Stimulated activated naive CD8-positive, alpha-beta T cell treated with anti-CD3 and anti-CD28 coated beads, Interleukin-15, amount 100 ng/mL, for 72 hours (primary cell): Measurements from ENCODE around the gene ALKBH8.
"Not testable (repeated sequence)": the region's sequence is repeated elsewhere in the genome, so short reads cannot be mapped to it uniquely, and the experiment has no call there.

Experiments used
- ATAC-seq: fragments of 150-1000 bp; cut with Tn5 transposase; 2 replicates; pipeline ENCODE4 v1.10.0; 2021; ENCODE audit warnings: mild to moderate bottlenecking, moderate library complexity
- DNase-seq, 2 donors: peaks; one replicate each; pipeline ENCODE4 v3.0.0; 2021 to 2022
- H3K27ac Mint-ChIP-seq, 2 donors: one replicate each; pipeline ENCODE4 v1.8.0; 2022; ENCODE audit warnings: mild to moderate bottlenecking in 2 of 2, mixed read lengths in 2 of 2, moderate library complexity in 2 of 2
- H3K27me3 Mint-ChIP-seq: one replicate; pipeline ENCODE4 v1.8.0; 2022; ENCODE audit warnings: mixed read lengths
- H3K4me1 Mint-ChIP-seq: one replicate; pipeline ENCODE4 v1.8.0; 2022; ENCODE audit warnings: mild to moderate bottlenecking, mixed read lengths
- H3K4me3 Mint-ChIP-seq, 2 donors: one replicate each; pipeline ENCODE4 v1.8.0; 2022; ENCODE audit warnings: mild to moderate bottlenecking in 2 of 2, mixed read lengths in 2 of 2, moderate library complexity in 1 of 2
- H3K9me3 Mint-ChIP-seq, 2 donors: one replicate each; pipeline ENCODE4 v1.8.0; 2022; ENCODE audit warnings: mixed read lengths in 2 of 2

The ALKBH8 gene

DNA sequence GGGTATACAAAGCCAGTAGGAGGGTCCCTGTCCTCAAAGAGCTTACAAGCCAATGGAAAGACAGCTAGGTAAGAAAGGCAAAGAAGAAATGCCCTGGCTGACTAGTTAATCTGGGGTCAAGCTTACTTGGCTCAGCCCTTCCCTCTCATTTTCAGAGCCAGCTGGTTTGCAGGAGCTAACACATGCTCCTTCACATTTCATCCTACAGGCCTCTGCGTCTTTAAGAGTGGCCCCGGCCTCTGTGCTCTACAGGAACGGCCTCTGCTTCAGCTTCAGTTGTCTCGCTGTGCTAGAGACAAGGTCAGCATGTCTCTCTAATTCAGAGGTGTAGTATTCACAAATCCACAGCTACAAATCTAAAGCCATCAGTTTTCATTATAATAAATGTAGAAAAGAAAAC is 15.2 kb downstream of the ALKBH8 start:
- peaks cover 4% of the 10 kb centered on the region for H3K4me1 Mint-ChIP-seq
- ATAC-seq (no peak), DNase-seq (no peak)
- no peak overlapping the region for H3K27ac Mint-ChIP-seq
- H3K9me3 Mint-ChIP-seq: no peaks in the 10 kb centered on the region
- H3K27me3 Mint-ChIP-seq: no peaks in the 10 kb centered on the region
- H3K4me3 Mint-ChIP-seq: no peak overlapping the region

DNA sequence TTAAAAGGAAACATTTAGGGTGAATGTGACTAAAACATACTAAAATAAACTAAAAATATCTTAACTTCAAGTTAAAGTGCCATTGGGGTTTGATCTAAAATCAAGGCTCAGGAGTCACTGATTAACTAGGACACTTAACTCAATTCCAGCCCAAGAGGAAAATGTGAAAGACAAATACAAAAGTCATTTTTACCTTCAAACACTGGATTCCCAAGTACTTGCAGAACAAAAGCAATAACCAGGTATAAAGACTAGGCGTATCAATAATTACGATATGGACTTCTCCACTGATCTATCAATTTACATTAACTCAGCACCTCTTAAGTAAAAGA is 15.6 kb downstream of the ALKBH8 start:
- DNase-seq (no peak), ATAC-seq (no peak)
- no peaks in the 10 kb centered on the region for H3K9me3 Mint-ChIP-seq
- H3K4me3 Mint-ChIP-seq: no peak overlapping the region
- H3K4me1 Mint-ChIP-seq: peaks cover 7% of the 10 kb centered on the region
- no peaks in the 10 kb centered on the region for H3K27me3 Mint-ChIP-seq
- H3K27ac Mint-ChIP-seq: no peak overlapping the region

DNA sequence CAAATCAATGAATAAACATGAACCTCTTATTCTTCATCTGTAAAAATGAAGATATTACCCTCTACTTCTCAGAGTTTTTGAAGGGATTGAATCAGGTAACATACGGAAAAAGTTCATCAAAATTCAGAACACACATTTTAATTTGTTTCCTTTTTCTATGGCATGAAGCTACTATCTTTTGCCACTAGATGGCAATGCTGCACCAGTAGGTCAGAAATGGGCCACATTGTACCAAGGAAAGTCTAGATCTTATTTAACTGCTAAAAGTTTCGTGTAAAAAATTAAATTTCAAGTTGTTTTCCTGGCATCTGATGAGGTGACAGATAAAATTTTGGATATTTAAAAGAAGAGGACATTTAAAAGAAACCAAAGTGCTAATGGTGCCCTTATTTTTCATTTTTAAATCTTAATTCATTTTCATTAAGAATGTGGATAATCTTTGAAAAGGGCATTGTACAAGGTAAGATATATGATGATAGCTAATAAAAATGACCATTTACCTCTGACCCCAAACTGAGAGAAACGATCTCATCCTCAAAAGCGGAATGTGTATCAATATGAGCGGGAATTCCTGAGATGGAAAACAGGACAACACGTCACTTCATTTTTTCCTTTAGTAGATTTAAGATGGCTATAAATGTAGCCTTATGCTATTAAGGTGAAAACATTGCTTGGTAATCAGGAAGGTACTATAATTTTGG is 16.1 kb downstream of the ALKBH8 start:
- no peak overlapping the region for H3K27ac Mint-ChIP-seq
- H3K27me3 Mint-ChIP-seq: no peaks in the 10 kb centered on the region
- H3K4me1 Mint-ChIP-seq: peaks cover 13% of the 10 kb centered on the region
- H3K4me3 Mint-ChIP-seq: no peak overlapping the region
- DNase-seq (peak in 1 of 2 donors; percentile 14), ATAC-seq (no peak)
- H3K9me3 Mint-ChIP-seq: no peaks in the 10 kb centered on the region

DNA sequence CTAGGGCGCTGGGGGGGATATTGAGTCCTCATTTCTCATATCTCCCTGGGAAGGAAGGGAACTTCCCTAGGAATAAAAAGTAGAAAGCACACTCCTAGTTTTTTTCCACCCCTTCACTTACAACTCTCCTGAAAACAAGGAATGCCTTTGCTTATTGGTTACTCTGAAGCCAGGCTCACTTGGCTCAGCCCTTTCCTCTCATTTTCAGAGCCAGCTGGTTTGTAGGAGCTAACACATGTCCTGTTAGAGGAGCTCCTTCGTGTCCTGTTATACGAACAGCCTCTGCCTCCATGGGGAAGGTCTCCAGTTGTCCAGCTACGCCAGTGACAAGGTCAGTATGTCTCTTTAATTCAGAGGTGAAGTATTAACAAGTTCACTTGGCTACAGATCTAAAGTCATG is 17.6 kb downstream of the ALKBH8 start:
- no peaks in the 10 kb centered on the region for H3K9me3 Mint-ChIP-seq
- ATAC-seq (no peak), DNase-seq (no peak)
- no peaks in the 10 kb centered on the region for H3K27me3 Mint-ChIP-seq
- no peak overlapping the region for H3K4me3 Mint-ChIP-seq
- no peak overlapping the region for H3K27ac Mint-ChIP-seq
- peaks cover 15% of the 10 kb centered on the region for H3K4me1 Mint-ChIP-seq

DNA sequence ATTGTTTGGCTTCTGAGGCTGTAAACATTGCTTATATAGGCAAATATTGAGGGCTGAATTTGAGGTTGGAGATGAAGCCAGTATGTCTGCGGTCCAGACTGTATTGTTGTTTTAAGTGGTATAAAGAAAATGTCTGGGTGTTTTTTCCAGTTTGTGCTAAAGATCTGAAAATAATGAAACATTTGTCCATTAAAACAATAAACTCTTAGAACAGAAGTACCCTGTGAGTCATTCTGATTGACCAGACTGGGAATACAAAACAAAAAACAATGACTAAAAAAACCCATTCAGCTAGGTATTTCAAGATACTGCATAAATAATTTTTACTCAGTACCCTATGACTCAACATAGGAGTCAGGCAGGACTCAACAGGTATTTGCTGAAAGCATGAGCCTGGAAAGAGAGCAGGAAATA is 20.4 kb downstream of the ALKBH8 start:
- Mint-ChIP-seq H3K9me3 (no peaks in the 10 kb centered on the region), H3K27me3 (no peaks in the 10 kb centered on the region), H3K4me1 (peaks cover 21% of the 10 kb centered on the region), H3K27ac (no peak overlapping the region), H3K4me3 (no peak overlapping the region)
- peak; percentile 60 for ATAC-seq
- no peak for DNase-seq

DNA sequence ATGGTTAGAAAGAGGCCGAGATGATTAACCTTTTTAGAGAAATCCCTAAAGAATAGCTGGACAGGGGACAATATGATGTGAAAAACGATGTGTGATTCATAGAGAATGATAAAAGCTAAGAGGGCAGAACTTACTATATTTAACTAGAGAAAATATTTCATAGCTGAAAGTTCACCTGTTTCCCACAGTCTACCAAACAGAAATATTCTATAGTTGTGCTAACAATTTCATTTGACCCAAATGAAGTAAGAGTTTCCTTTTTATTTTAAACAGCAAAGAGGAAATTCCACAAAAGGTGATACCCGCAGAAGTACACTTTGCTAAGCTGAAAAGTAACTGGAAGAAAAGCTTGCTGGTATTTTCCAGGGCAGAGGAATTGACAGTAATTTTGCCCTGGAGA is 26.7 kb downstream of the ALKBH8 start:
- Mint-ChIP-seq H3K4me3 (no peak overlapping the region), H3K4me1 (peaks cover 18% of the 10 kb centered on the region), H3K27ac (no peak overlapping the region), H3K27me3 (no peaks in the 10 kb centered on the region), H3K9me3 (no peaks in the 10 kb centered on the region)
- ATAC-seq (no peak), DNase-seq (no peak)

DNA sequence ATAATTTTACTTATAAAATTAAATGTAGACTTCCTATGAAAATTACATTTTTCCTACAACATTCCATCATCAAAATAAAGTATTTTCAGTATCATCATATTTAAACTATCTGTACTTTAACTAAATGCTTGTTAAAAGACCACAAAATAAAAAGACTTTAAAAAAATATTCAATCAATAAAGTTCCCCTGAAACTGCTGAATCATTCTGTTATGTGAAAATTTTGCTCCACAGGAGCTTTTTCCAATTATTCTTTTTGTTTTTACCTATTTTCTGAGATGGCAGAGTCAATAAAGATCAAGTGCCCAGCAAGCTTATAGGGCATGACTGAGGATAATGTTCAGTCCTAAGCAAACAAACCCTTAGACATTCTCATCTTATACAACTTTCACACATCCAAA is 27.3 kb downstream of the ALKBH8 start:
- peaks cover 18% of the 10 kb centered on the region for H3K4me1 Mint-ChIP-seq
- H3K27me3 Mint-ChIP-seq: no peaks in the 10 kb centered on the region
- H3K9me3 Mint-ChIP-seq: no peaks in the 10 kb centered on the region
- H3K4me3 Mint-ChIP-seq: no peak overlapping the region
- ATAC-seq: no peak
- DNase-seq: no peak
- H3K27ac Mint-ChIP-seq: no peak overlapping the region

DNA sequence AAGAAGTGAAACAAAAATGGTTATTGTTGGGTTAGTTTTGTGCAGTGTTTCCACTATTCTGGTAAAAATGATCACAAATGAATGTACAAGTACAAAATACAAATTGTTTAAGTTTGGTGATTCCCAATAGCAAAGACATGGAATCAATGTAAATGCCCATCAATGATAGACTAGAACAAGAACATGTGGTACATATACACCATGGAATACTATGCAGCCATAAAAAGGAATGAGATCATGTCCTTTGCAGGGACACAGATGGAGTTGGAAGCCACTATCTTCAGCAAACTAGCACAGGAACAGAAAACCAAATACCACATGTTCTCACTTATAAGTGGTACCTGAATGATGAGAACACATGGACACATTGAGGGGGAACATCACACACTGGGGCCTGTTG is 28.4 kb downstream of the ALKBH8 start:
- not testable (repeated sequence) for H3K4me3 Mint-ChIP-seq, H3K9me3 Mint-ChIP-seq, H3K27me3 Mint-ChIP-seq, DNase-seq, ATAC-seq, H3K27ac Mint-ChIP-seq
- peaks cover 18% of the 10 kb centered on the region for H3K4me1 Mint-ChIP-seq

DNA sequence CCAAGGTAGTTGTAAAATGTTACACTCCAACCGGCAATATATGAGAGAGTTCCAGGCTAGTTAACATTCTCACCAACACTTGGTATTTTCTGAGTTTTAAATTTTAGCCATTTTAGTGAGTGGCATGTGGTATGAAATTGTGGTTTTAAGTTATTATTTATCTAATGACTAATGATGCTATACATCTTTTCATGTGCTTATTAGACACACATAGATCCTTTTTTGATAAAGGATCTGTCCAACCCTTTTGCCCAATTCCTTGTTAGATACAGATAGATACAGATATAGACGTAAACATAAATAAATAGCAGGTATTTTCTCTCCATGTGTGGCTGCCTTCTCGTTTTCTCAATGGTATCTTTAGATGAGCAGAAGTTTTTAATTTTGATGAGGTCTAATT is 39.3 kb downstream of the ALKBH8 start:
- Mint-ChIP-seq H3K27me3 (no peaks in the 10 kb centered on the region), H3K4me1 (no peaks in the 10 kb centered on the region), H3K4me3 (no peak overlapping the region), H3K9me3 (no peaks in the 10 kb centered on the region), H3K27ac (no peak overlapping the region)
- ATAC-seq (no peak), DNase-seq (no peak)

DNA sequence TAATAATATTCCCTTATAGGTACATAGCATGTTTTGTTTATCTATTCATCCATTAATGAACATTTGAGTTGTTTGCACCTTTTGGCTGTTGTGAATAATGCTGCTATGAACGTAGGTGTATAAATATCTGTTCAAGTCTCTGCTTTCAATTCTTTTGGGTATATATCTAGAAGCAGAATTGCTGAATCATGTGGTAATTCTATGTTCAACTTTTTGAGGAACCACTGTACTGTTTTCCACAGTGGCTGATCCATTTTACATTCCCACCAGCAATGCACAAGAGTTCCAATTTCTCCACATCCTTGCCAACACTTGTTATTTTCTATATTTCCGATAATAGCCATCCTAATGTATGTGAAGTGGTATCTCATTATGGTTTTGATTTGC is 56.7 kb downstream of the ALKBH8 start:
- ATAC-seq: no peak

DNA sequence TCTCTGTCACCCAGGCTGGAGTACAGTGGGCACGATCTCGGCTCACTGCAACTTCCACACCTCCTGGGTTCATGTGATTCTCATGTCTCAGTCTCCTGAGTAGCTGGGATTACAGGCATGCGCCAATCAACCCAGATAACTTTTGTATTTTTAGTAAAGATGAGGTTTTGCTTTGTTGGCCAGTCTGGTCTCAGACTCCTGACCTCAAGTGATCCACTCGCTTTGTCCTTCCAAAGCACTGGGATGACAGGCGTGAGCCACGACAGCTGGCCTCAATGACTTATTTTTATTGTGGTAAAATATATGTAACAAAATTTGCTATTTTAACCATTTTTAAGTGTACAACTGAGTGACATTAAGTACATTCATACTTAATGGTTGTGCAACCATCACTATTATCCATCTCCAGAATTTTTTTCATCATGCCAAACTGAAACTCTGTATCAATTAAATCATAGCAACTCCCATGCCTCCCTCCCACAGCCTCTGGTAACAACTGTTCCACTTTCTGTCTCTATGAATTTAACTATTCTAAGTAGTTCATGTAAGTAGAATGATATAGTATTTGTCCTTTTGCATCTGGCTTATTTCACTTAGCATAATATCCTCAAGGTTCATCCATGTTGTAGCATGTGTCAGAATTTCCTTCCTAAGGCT is 57.2 kb downstream of the ALKBH8 start:
- no peaks in the 10 kb centered on the region for H3K27me3 Mint-ChIP-seq
- ATAC-seq (no peak), DNase-seq (no peak)
- no peaks in the 10 kb centered on the region for H3K4me1 Mint-ChIP-seq
- peak overlapping the region in 1 of 2 donors; percentile 9 for H3K27ac Mint-ChIP-seq
- no peak overlapping the region for H3K4me3 Mint-ChIP-seq
- H3K9me3 Mint-ChIP-seq: peaks cover 7 to 9% of the 10 kb centered on the region in 2 donors

More for the DNA sequence above, 56.7 kb downstream of the ALKBH8 start:
- H3K9me3 Mint-ChIP-seq: peaks cover 4 to 6% of the 10 kb centered on the region in 2 donors
- DNase-seq: no peak
- H3K27ac Mint-ChIP-seq: no peak overlapping the region
- H3K4me3 Mint-ChIP-seq: no peak overlapping the region
- H3K4me1 Mint-ChIP-seq: no peaks in the 10 kb centered on the region
- H3K27me3 Mint-ChIP-seq: no peaks in the 10 kb centered on the region

DNA sequence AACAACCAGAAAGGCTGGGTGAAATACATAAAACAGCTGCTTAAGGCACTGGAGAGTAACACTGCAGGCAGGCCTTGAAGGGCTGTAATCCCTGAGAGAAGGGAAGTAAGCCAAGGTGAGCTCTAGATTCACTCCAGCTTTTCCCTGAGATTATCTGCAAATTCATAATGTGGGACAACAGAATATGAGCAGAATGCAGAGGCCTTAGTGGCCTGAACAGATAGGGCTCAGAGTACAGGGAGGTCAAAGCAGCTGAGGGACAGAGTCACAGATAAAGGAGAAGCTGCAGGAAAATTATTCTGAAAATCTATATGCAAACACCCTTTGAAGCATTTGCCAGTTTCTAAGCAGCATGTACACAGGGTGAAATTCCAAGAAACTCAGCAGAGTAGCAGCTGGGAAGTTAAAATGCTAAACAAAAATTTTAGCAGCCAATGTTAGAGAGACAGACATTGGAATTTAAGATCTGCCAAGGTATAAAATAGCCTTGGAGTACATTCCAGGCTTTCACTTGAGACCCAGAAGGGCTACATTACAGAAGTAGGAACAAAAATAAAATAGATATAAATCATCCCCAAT is 59.8 kb downstream of the ALKBH8 start:
- no peaks in the 10 kb centered on the region for H3K4me1 Mint-ChIP-seq
- peaks cover 13 to 19% of the 10 kb centered on the region in 2 donors for H3K9me3 Mint-ChIP-seq
- DNase-seq (no peak), ATAC-seq (no peak)
- H3K27ac Mint-ChIP-seq: no peak overlapping the region
- no peaks in the 10 kb centered on the region for H3K27me3 Mint-ChIP-seq
- no peak overlapping the region for H3K4me3 Mint-ChIP-seq

DNA sequence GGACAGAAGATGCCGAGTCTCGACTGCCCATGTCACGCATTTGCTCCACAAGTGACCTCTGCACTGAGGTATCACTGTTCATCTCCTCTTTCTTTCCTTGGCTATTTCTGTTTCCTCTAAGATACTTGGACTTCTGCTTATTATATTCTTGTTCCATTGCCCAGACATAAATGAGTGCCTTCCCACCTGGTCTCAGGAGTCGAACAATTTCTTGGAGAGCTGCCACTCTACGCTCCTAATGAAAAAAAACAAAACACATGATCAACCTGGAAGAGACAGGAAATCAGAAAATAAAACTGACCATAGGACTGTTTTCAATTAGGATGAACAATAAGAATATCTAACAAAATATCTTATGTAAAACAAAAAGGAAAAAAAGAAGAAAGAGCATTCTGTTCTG is 60.6 kb downstream of the ALKBH8 start:
- no peak overlapping the region for H3K4me3 Mint-ChIP-seq
- no peak overlapping the region for H3K27ac Mint-ChIP-seq
- ATAC-seq (no peak), DNase-seq (no peak)
- H3K27me3 Mint-ChIP-seq: no peaks in the 10 kb centered on the region
- H3K4me1 Mint-ChIP-seq: no peaks in the 10 kb centered on the region
- peaks cover 13 to 19% of the 10 kb centered on the region in 2 donors for H3K9me3 Mint-ChIP-seq

DNA sequence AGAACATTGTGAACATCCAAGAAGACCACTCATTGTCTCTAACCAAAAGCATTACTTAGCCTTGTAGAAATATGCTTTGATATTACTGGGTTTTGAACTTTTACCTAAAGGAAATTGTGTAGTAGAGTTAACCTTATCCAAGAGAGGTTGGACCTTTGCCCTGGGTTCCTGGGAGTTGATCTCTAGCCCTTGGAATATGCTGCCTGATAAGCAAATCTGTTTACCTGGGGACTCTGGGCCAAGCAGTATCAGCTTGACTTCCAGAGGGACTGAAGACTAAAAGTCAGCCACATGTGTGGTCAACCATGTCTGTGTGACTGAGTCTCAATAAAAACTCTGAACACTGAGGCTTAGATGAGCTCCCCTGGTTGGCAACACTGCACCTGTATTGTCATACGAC is 63.8 kb downstream of the ALKBH8 start:
- no peaks in the 10 kb centered on the region for H3K27me3 Mint-ChIP-seq
- DNase-seq: no peak
- H3K9me3 Mint-ChIP-seq: peaks cover 13 to 19% of the 10 kb centered on the region in 2 donors
- no peak overlapping the region for H3K4me3 Mint-ChIP-seq
- no peaks in the 10 kb centered on the region for H3K4me1 Mint-ChIP-seq
- no peak for ATAC-seq
- no peak overlapping the region for H3K27ac Mint-ChIP-seq

DNA sequence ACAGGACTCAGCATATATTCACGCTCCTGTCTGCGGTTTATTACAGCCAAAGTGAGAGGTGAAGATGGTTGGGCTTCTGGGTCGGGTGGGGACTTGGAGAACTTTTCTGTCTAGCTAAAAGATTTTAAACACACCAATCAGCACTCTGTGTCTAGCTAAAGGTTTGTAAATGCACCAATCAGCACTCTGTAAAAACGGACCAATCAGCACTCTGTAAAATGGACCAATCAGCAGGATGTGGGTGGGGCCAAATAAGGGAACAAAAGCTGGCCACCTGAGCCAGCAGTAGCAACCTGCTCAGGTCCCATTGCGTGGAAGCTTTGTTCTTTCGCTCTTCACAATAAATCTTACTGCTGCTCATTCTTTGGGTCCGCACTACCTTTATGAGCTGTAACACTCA is 68.2 kb downstream of the ALKBH8 start:
- H3K27ac Mint-ChIP-seq, ATAC-seq, H3K4me1 Mint-ChIP-seq, H3K9me3 Mint-ChIP-seq, H3K4me3 Mint-ChIP-seq, DNase-seq, H3K27me3 Mint-ChIP-seq: not testable (repeated sequence)

DNA sequence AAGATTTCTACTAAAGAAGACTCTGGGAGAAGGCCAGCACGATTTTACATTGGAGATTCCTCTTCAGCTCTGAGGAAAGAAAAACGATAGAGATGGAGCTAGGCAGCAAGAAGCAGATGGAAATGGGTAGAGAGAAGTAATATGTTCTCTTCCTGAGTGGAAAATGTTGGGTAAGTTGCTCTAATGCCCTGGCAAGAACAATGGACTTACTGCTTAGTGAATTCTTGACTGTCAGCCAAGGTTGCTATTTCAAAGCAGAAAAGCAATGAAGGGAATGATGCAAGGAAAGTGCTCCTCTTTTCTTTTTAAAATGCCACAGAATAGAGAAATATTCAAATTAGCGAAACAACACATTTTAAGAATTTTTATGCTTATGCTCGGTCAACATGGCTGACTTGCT is 69.5 kb downstream of the ALKBH8 start:
- Mint-ChIP-seq H3K9me3 (no peaks in the 10 kb centered on the region), H3K4me3 (no peak overlapping the region), H3K27me3 (no peaks in the 10 kb centered on the region), H3K4me1 (no peaks in the 10 kb centered on the region), H3K27ac (peak overlapping the region in 1 of 2 donors; percentile 38)
- DNase-seq: no peak
- ATAC-seq: no peak
